ENCODE data around the gene MANBA.

GRCh38 chr4:102761296-102761701, 531 bp upstream of the MANBA start:
- TF ChIP-seq CTCF (conservative IDR thresholded peaks at IDR 0.05; ENCODE audit: low read length), result no peak
- TF ChIP-seq EZH2phosphoT487 (IDR thresholded peaks at IDR 0.05; ENCODE audit: borderline replicate concordance), result no peak

Measured in Loucy (cell line).